ENCODE data around the gene AMMECR1.
"Not testable (repeated sequence)": the region's sequence is repeated elsewhere in the genome, so short reads cannot be mapped to it uniquely, and the experiment has no call there.

The AMMECR1 gene

DNA sequence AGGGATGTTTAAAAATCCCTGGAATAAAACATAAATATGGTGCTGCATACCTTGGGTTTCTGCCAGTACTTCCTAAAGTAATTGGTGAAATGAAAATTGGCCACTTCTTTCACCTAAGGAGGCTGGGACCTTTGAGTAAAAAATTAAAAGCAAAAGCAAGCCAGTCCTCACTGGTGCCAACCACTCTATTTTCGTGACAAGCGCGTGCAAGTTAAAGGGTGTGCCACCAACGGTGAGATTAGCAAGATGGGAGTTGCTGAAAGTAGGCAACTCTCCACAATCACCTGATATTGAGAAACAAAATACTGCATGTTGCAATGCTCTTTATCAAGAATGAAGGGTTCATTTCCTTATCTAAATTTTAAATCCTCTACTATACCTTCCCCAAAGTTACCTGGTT lies 21.1 kb upstream of the AMMECR1 start:
- no peak overlapping the region for H3K4me3 ChIP-seq (ENCODE audit: low read length)
- DNase-seq (ENCODE audit: low read depth) = no peak
- TF ChIP-seq, protein P1, sequence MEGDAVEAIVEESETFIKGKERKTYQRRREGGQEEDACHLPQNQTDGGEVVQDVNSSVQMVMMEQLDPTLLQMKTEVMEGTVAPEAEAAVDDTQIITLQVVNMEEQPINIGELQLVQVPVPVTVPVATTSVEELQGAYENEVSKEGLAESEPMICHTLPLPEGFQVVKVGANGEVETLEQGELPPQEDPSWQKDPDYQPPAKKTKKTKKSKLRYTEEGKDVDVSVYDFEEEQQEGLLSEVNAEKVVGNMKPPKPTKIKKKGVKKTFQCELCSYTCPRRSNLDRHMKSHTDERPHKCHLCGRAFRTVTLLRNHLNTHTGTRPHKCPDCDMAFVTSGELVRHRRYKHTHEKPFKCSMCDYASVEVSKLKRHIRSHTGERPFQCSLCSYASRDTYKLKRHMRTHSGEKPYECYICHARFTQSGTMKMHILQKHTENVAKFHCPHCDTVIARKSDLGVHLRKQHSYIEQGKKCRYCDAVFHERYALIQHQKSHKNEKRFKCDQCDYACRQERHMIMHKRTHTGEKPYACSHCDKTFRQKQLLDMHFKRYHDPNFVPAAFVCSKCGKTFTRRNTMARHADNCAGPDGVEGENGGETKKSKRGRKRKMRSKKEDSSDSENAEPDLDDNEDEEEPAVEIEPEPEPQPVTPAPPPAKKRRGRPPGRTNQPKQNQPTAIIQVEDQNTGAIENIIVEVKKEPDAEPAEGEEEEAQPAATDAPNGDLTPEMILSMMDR (conservative IDR thresholded peaks at IDR 0.05; ENCODE audit: low read depth, low read length) = no peak

DNA sequence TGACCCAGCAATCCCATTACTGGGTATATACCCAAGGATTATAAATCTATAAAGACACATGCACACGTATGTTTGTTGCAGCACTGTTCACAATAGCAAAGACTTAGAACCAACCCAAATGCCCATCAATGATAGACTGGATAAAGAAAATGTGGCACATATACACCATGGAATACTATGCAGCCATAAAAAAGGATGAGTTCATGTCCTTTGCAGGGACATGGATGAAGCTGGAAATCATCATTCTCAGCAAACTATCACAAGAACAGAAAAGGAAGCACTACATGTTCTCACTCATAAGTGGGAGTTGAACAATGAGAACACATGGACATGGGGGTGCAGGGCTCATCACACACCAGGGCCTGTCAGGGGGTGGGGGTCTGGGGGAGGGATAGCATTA lies 15.6 kb upstream of the AMMECR1 start:
- not testable (repeated sequence) for H3K4me3 ChIP-seq (ENCODE audit: low read length)

DNA sequence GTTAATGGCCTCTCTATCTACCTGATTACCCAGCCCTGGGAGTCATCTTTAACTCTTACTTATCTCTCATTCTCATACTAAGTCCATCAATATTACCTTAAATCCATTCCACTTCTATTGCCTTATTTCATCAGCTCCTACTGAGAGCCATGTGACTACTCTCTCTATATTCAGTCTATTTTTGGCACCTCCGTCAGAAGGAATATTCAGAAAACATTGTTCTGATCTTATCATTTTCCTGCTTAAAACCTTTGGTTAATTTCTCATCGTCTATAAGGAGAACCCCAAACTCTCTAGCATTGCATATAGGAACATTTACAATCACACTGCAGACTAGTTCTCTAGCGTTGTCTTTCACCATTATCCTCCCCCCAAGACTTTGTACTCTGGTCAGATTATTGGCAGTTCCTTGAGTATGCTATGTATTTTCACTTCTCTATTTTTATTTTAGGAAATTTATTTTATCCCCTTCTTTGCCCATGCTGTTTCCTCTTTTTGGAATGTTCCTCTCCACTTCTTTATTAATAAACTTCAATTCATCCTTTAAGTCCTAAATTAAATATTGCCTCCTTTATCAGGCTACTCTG lies 13.7 kb upstream of the AMMECR1 start:
- no peak for DNase-seq (ENCODE audit: low read depth)
- no peak overlapping the region for H3K4me3 ChIP-seq (ENCODE audit: low read length)
- TF ChIP-seq, protein P1 (conservative IDR thresholded peaks at IDR 0.05; ENCODE audit: low read depth, low read length) = no peak

More for the DNA sequence above, 15.6 kb upstream of the AMMECR1 start:
- DNase-seq (ENCODE audit: low read depth) = not testable (repeated sequence)

DNA sequence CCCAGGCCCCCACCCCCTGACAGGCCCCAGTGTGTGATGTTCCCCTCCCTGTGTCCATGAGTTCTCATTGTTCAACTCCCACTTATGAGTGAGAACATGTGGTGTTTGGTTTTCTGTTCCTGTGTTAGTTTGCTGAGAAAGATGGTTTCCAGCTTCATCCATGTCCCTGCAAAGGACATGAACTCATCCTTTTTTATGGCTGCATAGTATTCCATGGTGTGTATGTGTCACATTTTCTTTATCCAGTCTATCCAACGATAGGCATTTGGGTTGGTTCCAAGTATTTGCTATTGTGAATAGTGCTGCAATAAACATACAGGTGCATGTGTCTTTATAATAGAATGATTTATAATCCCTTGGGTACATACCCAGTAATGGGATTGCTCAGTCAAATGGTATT lies 10.7 kb upstream of the AMMECR1 start:
- DNase-seq (ENCODE audit: low read depth); H3K4me3 ChIP-seq (ENCODE audit: low read length): not testable (repeated sequence)

DNA sequence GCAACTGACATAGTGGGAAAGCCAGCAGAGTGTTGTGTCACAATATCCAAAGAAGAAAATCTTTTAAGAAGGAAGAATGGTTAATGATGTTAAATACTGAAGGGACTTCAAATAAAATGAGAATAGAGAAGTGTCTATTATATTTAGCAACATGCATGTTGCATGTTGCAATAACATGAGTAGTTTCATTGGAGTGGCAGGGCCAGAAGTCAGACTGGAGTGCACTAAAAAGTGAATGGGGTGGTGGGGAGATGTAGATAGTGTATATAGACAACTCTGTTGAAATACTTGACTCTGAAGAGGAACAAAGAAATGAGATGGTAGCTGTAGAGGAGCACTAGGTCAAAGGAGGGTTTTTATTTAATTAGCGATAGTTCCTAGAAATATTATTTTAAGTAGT lies 9.5 kb upstream of the AMMECR1 start:
- no peak for DNase-seq (ENCODE audit: low read depth)
- TF ChIP-seq, protein P1 (conservative IDR thresholded peaks at IDR 0.05; ENCODE audit: low read depth, low read length) = no peak
- no peak overlapping the region for H3K4me3 ChIP-seq (ENCODE audit: low read length)

DNA sequence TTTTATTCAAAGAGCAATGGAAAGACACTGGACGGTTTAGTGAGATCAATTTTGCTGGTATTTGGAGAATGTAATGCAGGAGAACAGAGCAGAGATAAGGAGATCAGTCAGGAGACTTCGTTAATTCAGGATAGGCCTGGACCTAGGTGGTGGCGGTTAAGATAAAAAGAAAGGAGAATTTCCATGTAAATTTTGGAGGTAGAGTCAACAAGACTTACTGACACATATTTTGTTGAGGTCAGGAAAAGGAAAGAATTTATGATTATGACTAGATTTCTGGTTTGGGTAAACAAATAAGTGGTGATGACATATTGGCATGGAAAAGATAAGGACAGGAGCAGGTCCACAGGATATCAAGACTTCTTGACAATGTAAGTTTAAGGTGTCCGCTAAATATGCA lies 8.8 kb upstream of the AMMECR1 start:
- no peak overlapping the region for H3K4me3 ChIP-seq (ENCODE audit: low read length)
- DNase-seq (ENCODE audit: low read depth) = no peak
- TF ChIP-seq, protein P1 (conservative IDR thresholded peaks at IDR 0.05; ENCODE audit: low read depth, low read length) = no peak

DNA sequence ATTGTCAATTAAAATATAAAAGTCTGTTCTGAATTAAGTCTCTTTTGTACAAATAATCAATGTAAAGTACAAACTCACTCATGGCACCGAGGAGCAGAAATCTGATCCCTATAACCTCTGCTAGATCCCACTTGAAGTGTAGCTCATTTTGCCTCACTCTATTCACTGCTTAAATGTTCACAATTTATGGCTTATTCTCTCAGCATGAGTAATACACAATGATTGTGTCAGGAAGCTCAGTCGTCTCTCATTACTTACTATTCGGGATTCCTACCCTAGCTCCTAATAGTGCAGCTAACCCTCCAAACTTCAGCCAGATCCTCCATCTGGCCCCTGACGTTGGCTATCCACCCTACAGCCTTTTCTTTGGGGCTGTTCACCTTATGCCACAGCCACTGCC lies 4.7 kb upstream of the AMMECR1 start:
- H3K4me3 ChIP-seq (ENCODE audit: low read length) = no peak overlapping the region
- TF ChIP-seq, protein P1 (conservative IDR thresholded peaks at IDR 0.05; ENCODE audit: low read depth, low read length) = no peak
- no peak for DNase-seq (ENCODE audit: low read depth)

DNA sequence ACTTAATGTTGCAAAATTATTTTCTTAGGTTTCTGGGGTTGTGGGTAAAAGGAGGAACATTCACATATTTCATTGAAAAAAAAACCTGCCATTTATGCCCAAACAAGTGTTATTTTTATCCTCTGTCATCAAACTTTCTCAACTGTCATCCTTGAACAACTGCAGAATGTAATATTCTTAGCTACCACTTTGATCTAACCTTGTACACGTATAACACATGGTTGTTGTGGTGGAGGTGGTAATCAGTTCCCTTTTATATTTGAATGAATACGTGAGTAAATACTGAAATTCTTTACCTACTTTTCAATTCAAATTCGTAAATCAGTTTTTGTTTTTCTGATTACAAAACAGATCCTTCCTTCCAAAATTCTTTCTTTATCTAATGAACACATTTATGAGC lies 3.8 kb upstream of the AMMECR1 start:
- no peak for DNase-seq (ENCODE audit: low read depth)
- TF ChIP-seq, protein P1 (conservative IDR thresholded peaks at IDR 0.05; ENCODE audit: low read depth, low read length) = no peak
- H3K4me3 ChIP-seq (ENCODE audit: low read length) = no peak overlapping the region

Measured in retinal pigment epithelial cell (primary cell).